HG03469 (cell line): ENCODE measurements around the gene TSC2.
"Not testable (repeated sequence)": the region's sequence is repeated elsewhere in the genome, so short reads cannot be mapped to it uniquely, and the experiment has no call there.

Source experiments
- ATAC-seq: cut with Tn5 transposase; IDR thresholded peaks from one replicate; pipeline ENCODE4 v1.9.1; 2021; ENCODE audit warnings: mild to moderate bottlenecking, moderate library complexity, moderate number of reproducible peaks; ENCODE audit not compliant: unreplicated experiment

The TSC2 gene

DNA sequence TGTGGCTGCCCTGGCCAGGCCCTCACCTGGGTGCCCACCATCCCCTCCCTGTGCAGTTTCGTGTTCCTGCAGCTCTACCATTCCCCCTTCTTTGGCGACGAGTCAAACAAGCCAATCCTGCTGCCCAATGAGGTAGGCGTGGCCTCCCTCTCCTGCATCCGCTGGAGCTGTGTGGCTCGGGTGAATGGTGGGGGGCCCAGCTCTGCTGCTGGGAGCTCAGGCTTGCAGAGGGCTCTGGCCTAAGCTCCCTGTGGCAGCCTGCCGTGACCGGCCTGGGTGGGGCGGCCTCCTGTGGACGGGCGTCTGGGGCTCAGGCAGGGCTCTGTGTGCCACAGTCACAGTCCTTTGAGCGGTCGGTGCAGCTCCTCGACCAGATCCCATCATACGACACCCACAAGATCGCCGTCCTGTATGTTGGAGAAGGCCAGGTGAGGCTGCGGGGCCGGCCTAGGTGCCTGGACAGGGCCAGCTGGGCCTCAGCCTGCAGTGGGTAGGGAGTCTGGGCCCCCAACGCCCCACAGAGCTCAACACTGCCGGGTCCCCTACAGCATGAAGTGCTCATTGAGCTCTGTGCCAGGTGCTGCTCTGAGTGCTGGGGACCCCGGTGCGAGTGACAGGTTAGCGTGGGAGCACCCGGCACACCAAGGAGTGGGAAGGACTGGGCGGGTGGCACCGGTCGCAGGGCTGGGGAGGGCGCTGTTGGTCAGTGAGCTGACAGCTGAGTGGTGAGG is 37.3 kb downstream of the TSC2 start:
- no peak for ATAC-seq

GRCh38 chr16:2085669-2086068 is 37.9 kb downstream of the TSC2 start:
- ATAC-seq, result no peak

- no peak for ATAC-seq
Measured at GRCh38 chr16:2086106-2086742, 38.4 kb downstream of the TSC2 start.

GRCh38 chr16:2086812-2087747 is 39.3 kb downstream of the TSC2 start:
- ATAC-seq, result no peak

DNA sequence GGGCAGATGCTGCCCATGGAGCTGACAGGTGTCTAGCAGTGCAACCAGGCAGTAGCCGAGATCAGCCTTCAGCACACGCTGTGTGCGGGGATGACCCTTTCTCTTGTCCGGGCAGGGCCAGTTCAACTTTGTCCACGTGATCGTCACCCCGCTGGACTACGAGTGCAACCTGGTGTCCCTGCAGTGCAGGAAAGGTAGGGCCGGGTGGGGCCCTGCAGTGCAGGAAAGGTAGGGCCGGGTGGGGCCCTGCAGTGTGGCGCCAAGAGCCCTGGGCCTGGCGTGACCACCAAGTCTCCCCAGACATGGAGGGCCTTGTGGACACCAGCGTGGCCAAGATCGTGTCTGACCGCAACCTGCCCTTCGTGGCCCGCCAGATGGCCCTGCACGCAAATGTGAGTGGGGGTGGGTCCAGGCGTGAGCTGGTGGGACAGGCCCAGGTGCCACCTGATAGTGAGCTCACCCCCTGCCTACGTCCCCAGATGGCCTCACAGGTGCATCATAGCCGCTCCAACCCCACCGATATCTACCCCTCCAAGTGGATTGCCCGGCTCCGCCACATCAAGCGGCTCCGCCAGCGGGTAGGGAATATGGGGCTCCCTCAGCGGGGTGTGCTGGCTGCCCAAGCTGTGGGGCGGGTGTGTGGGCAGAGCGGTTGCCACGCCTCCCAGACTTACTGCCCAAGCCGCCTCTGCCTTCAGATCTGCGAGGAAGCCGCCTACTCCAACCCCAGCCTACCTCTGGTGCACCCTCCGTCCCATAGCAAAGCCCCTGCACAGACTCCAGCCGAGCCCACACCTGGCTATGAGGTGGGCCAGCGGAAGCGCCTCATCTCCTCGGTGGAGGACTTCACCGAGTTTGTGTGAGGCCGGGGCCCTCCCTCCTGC is 40.2 kb downstream of the TSC2 start:
- ATAC-seq, result no peak

DNA sequence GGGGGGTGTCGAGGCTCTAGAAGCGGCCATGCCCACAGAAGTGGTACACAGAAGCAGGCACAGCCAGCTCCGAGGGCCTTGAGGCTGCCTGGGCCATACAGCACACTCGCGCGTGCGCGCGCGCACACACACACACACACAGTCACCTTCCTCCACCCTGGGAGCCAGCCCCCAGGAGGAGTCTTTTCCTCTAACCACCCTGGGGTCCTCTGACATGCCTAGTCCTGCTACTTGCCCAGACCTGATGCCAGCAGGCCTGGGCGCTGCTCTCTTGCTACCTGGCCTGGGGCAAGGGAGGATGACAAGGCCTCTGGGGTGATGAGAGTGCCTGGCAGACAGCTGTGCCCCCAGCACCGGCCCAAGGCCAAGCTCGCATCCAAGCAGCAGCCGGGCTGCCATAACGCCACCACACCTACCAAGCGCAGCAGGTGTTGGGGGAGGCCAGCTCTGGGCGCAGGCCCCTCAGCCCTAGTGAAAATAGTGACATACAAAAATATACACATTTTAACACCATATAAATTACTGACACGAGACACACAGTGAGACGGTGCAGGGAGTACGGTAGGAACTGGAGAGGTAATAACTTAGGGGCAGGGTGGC is 41.1 kb downstream of the TSC2 start:
- no peak for ATAC-seq

DNA sequence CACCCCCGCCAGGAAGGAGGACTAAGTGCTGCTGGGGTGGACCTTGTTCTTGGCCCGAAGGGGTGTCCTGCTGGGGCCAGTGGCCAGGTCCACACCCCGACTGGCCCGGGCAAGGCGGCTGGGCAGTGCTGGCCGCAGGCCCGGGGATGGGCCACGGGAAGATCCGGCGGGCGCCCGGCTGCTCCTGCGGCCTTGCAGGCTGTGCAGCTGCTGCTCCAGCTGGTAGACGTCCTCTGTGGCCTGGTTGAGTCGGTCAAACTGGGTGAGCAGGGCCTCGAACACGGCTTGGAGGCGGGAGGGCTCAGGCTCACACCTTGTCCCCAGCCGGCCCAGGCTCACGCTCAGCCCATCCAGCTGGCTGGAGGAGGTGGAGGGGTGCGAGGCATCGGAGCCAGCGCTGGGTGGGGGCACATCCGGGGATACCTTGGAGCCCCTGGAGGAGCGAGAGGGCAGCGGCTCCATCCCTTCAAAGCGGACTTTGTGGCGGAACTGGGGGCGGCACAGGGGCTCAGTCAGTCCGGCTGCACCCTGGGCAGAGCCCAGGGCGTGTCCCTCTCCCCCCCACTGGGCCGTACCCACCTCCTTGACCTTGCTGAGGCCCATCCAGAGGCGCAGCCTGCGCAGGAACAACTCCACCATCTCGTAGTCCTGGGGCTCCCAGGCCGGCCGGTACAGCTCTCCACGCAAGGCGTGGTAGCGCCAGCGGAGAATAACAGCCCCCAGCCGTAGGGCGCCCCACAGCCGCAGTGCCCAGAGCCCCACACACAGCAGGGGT is 42.1 kb downstream of the TSC2 start:
- ATAC-seq, result no peak

GRCh38 chr16:2090481-2090776 is 42.6 kb downstream of the TSC2 start:
- ATAC-seq, result no peak

GRCh38 chr16:2090777-2091546 is 43.2 kb downstream of the TSC2 start:
- ATAC-seq, result no peak

DNA sequence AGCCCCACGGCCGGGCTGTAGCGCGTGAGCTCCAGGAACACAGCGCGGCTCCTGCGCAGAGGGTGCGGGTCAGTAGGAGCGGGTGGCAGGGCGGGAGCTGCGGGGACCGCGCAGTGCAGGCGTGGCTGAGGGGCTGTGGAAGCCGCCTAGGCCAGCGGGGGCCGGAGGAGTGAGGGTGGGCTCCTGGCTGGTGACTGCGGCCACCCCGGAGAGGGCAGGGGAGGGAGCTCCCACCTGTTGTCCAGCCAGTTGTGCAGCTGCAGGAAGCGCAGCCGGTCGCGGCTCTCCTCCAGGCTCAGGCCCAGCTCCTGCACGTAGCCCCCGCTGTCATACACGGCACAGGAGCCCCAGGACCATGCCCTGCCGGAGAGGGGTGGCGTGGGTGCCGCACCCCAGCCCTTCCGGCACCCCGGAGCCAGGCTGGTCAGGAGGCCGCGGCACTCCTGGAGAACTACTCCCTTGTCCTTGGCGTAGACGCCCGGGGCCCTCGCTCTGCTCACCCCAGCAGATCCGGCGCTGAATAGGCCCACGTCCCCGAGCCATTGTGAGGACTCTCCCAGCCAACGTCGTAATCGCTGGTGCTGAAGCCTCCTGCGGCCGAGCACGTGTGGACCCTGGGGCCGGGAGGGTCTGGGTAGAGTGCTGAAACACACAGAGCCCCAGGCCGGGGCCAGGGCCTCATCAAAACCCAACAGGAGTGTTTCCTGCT is 43.9 kb downstream of the TSC2 start:
- no peak for ATAC-seq

DNA sequence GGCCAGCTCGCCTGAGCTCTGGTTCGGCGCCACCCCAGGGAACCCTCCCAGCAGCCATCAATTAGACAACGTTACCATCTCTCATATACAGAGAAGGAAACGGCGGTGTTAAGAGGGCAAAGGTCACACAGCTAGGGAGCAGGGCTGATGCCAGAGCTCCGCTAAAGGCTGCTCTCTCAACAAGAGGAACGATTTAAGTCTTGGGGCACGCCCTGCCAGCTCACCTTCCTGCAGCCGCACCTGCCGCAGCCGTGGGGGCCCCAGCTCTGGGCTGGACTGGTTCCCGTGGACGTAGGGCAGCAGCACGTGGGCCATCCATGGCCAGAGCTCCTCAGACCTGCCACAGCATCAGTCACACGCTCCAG is 44.5 kb downstream of the TSC2 start:
- no peak for ATAC-seq

DNA sequence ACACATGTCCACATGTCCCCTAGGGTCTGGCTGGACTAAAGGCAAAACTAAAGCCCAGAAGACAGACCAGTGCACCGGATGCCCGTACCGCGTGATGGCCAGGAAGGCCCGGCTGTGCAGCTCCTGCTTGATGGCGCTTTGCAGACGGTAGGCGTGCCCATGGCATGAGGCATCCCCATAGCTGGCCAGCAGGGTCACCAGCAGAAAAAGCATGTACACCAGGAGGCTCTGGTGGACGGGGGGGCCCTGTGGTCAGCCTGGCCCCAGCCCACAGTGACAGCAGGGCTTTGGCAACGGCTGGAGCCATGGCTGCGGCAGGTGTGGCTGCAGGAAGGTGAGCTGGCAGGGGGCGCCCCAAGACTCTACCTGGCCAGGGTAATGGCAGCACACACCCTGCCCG is 45.1 kb downstream of the TSC2 start:
- ATAC-seq, result no peak

DNA sequence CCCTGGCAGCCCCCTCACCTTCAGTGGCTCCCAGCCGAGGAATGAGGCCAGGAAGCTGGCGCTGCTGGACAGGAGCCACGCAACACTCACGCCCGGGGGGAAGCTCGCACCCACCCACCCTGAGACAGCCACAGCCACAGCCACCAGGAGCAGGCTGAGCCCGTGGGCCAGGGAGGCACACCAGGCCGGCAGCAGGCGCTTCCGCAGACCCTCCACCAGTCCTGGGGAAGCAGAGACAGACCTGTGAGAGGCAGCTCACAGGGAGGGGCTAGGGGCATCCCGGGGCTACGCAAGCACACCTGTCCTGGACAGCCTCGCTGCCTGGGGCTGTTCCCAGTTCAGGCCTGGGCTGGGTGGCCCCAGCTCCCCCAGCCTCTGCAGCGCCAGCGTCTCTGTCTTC is 46.0 kb downstream of the TSC2 start:
- no peak for ATAC-seq

GRCh38 chr16:2095315-2095853 is 47.6 kb downstream of the TSC2 start:
- no peak for ATAC-seq

- no peak for ATAC-seq
Measured at GRCh38 chr16:2095918-2096582, 48.3 kb downstream of the TSC2 start.

DNA sequence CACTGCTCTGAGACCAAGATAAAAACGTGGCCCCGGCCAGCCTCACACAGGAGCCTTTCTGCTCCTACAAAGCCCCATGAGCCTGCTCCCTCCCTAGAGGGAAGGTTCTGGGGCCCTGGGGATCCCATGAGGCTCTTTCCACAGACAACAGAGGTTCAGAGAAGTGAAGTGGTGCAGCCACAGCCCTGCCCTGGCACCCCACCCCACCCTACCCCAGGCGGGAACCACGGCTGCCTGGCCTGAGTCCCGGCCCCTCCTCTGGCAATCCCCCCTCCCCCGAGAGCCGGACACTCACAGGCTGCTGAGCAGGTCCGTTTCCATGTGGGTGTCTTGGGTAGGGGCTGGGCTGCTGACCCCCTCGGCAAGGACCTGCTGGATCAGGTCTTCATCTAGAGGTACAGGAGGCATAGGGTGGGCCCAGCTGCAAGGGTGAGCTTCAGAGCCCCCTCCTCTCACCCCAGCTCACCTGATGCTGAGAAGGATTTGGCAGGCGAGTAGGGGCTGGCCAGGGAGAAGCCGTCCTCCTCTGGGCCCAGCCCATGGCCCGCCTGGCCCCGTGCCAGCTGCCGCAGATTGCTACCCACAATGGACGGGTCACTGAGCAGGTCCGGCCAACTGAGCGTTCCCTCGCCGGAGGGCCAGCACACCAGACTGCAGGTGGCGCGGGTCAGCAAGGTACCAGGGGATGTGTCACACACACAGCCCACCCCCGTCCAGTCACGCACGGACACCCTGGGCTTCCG is 49.2 kb downstream of the TSC2 start:
- ATAC-seq, result no peak

- not testable (repeated sequence) for ATAC-seq
Measured at GRCh38 chr16:2097689-2098088, 49.9 kb downstream of the TSC2 start.
